ENCODE measurements around the gene CAMK2A.
"Not testable (repeated sequence)": the region's sequence is repeated elsewhere in the genome, so short reads cannot be mapped to it uniquely, and the experiment has no call there.

The CAMK2A gene

GRCh38 chr5:150253416-150254208 lies 36.0 kb downstream of the CAMK2A start:
- DNase-seq (ENCODE audit: insufficient read length, low spot score), result no peak
- TF ChIP-seq POLR2A (IDR thresholded peaks at IDR 0.05; ENCODE audit: low read depth, low read length), result no peak
- no peak for TF ChIP-seq TAF1 (IDR thresholded peaks at IDR 0.05; ENCODE audit: low read depth, low read length)
- TF ChIP-seq SPI1 (IDR thresholded peaks at IDR 0.05; ENCODE audit: low read depth, low read length), result peak; percentile 43; the same call in 1 of the 2 replicates
- no peak for TF ChIP-seq PAX5 (IDR thresholded peaks at IDR 0.05; ENCODE audit: insufficient read depth, low read length, severe bottlenecking)
- TF ChIP-seq POLR2AphosphoS5 (IDR thresholded peaks at IDR 0.05; ENCODE audit: low read depth, low read length), result no peak
- no peak for TF ChIP-seq POU2F2 (IDR thresholded peaks at IDR 0.05; ENCODE audit: low read depth, low read length)
- no peak for FAIRE-seq

GRCh38 chr5:150252489-150252888 lies 37.1 kb downstream of the CAMK2A start:
- DNase-seq (ENCODE audit: insufficient read length, low spot score) (no peak), FAIRE-seq (no peak)
- no peak for TF ChIP-seq SPI1 (IDR thresholded peaks at IDR 0.05; ENCODE audit: low read depth, low read length)
- TF ChIP-seq TAF1 (IDR thresholded peaks at IDR 0.05; ENCODE audit: low read depth, low read length), result no peak
- no peak for TF ChIP-seq POU2F2 (IDR thresholded peaks at IDR 0.05; ENCODE audit: low read depth, low read length)
- TF ChIP-seq POLR2AphosphoS5 (IDR thresholded peaks at IDR 0.05; ENCODE audit: low read depth, low read length), result no peak
- TF ChIP-seq POLR2A (IDR thresholded peaks at IDR 0.05; ENCODE audit: low read depth, low read length), result no peak
- no peak for TF ChIP-seq PAX5 (IDR thresholded peaks at IDR 0.05; ENCODE audit: insufficient read depth, low read length, severe bottlenecking)

GRCh38 chr5:150251504-150251903 lies 38.1 kb downstream of the CAMK2A start:
- FAIRE-seq, result no peak
- DNase-seq (ENCODE audit: insufficient read length, low spot score), result no peak
- TF ChIP-seq TAF1 (IDR thresholded peaks at IDR 0.05; ENCODE audit: low read depth, low read length), result no peak
- no peak for TF ChIP-seq POLR2AphosphoS5 (IDR thresholded peaks at IDR 0.05; ENCODE audit: low read depth, low read length)
- TF ChIP-seq PAX5 (IDR thresholded peaks at IDR 0.05; ENCODE audit: insufficient read depth, low read length, severe bottlenecking), result no peak
- no peak for TF ChIP-seq POU2F2 (IDR thresholded peaks at IDR 0.05; ENCODE audit: low read depth, low read length)
- no peak for TF ChIP-seq SPI1 (IDR thresholded peaks at IDR 0.05; ENCODE audit: low read depth, low read length)
- TF ChIP-seq POLR2A (IDR thresholded peaks at IDR 0.05; ENCODE audit: low read depth, low read length), result no peak

GRCh38 chr5:150249744-150250143 lies 39.8 kb downstream of the CAMK2A start:
- DNase-seq (ENCODE audit: insufficient read length, low spot score) (no peak), FAIRE-seq (no peak)
- TF ChIP-seq POU2F2 (IDR thresholded peaks at IDR 0.05; ENCODE audit: low read depth, low read length) (no peak), SPI1 (IDR thresholded peaks at IDR 0.05; ENCODE audit: low read depth, low read length) (no peak), POLR2AphosphoS5 (IDR thresholded peaks at IDR 0.05; ENCODE audit: low read depth, low read length) (no peak), TAF1 (IDR thresholded peaks at IDR 0.05; ENCODE audit: low read depth, low read length) (no peak), POLR2A (IDR thresholded peaks at IDR 0.05; ENCODE audit: low read depth, low read length) (no peak), PAX5 (IDR thresholded peaks at IDR 0.05; ENCODE audit: insufficient read depth, low read length, severe bottlenecking) (no peak)

GRCh38 chr5:150248946-150249345 lies 40.6 kb downstream of the CAMK2A start:
- no peak for TF ChIP-seq SPI1 (IDR thresholded peaks at IDR 0.05; ENCODE audit: low read depth, low read length)
- TF ChIP-seq POU2F2 (IDR thresholded peaks at IDR 0.05; ENCODE audit: low read depth, low read length), result no peak
- no peak for TF ChIP-seq PAX5 (IDR thresholded peaks at IDR 0.05; ENCODE audit: insufficient read depth, low read length, severe bottlenecking)
- DNase-seq (ENCODE audit: insufficient read length, low spot score), result no peak
- FAIRE-seq, result no peak

- not testable (repeated sequence) for DNase-seq (ENCODE audit: insufficient read length, low spot score); FAIRE-seq
Observed at GRCh38 chr5:150248493-150248892, 41.1 kb downstream of the CAMK2A start.

GRCh38 chr5:150247726-150248125 lies 41.8 kb downstream of the CAMK2A start:
- TF ChIP-seq TAF1 (IDR thresholded peaks at IDR 0.05; ENCODE audit: low read depth, low read length), result no peak
- DNase-seq (ENCODE audit: insufficient read length, low spot score) (no peak), FAIRE-seq (no peak)

GRCh38 chr5:150246835-150247234 lies 42.7 kb downstream of the CAMK2A start:
- FAIRE-seq (no peak), DNase-seq (ENCODE audit: insufficient read length, low spot score) (no peak)
- TF ChIP-seq PAX5 (IDR thresholded peaks at IDR 0.05; ENCODE audit: insufficient read depth, low read length, severe bottlenecking), result no peak
- no peak for TF ChIP-seq POLR2AphosphoS5 (IDR thresholded peaks at IDR 0.05; ENCODE audit: low read depth, low read length)
- TF ChIP-seq TAF1 (IDR thresholded peaks at IDR 0.05; ENCODE audit: low read depth, low read length), result no peak
- TF ChIP-seq SPI1 (IDR thresholded peaks at IDR 0.05; ENCODE audit: low read depth, low read length), result no peak
- no peak for TF ChIP-seq POLR2A (IDR thresholded peaks at IDR 0.05; ENCODE audit: low read depth, low read length)
- TF ChIP-seq POU2F2 (IDR thresholded peaks at IDR 0.05; ENCODE audit: low read depth, low read length), result no peak

GRCh38 chr5:150246429-150246828 lies 43.1 kb downstream of the CAMK2A start:
- FAIRE-seq (no peak), DNase-seq (ENCODE audit: insufficient read length, low spot score) (no peak)
- no peak for TF ChIP-seq TAF1 (IDR thresholded peaks at IDR 0.05; ENCODE audit: low read depth, low read length)
- no peak for TF ChIP-seq POU2F2 (IDR thresholded peaks at IDR 0.05; ENCODE audit: low read depth, low read length)
- no peak for TF ChIP-seq SPI1 (IDR thresholded peaks at IDR 0.05; ENCODE audit: low read depth, low read length)
- no peak for TF ChIP-seq POLR2A (IDR thresholded peaks at IDR 0.05; ENCODE audit: low read depth, low read length)
- no peak for TF ChIP-seq PAX5 (IDR thresholded peaks at IDR 0.05; ENCODE audit: insufficient read depth, low read length, severe bottlenecking)
- no peak for TF ChIP-seq POLR2AphosphoS5 (IDR thresholded peaks at IDR 0.05; ENCODE audit: low read depth, low read length)

GRCh38 chr5:150245808-150246207 lies 43.8 kb downstream of the CAMK2A start:
- TF ChIP-seq POLR2A (IDR thresholded peaks at IDR 0.05; ENCODE audit: low read depth, low read length), result no peak
- FAIRE-seq, result no peak
- DNase-seq (ENCODE audit: insufficient read length, low spot score), result no peak
